Activated CD8-positive, alpha-beta memory T cell treated with anti-CD3 and anti-CD28 coated beads, Interleukin-2, amount 50 U/mL, for 1 hour (primary cell): ENCODE measurements around the gene IL17RC.
"Not testable (repeated sequence)": the region's sequence is repeated elsewhere in the genome, so short reads cannot be mapped to it uniquely, and the experiment has no call there.

Experiments used
- DNase-seq: peaks from one replicate; pipeline ENCODE4 v3.0.0-alpha.2; 2020; ENCODE audit errors: extremely low read depth

Gene IL17RC

DNA sequence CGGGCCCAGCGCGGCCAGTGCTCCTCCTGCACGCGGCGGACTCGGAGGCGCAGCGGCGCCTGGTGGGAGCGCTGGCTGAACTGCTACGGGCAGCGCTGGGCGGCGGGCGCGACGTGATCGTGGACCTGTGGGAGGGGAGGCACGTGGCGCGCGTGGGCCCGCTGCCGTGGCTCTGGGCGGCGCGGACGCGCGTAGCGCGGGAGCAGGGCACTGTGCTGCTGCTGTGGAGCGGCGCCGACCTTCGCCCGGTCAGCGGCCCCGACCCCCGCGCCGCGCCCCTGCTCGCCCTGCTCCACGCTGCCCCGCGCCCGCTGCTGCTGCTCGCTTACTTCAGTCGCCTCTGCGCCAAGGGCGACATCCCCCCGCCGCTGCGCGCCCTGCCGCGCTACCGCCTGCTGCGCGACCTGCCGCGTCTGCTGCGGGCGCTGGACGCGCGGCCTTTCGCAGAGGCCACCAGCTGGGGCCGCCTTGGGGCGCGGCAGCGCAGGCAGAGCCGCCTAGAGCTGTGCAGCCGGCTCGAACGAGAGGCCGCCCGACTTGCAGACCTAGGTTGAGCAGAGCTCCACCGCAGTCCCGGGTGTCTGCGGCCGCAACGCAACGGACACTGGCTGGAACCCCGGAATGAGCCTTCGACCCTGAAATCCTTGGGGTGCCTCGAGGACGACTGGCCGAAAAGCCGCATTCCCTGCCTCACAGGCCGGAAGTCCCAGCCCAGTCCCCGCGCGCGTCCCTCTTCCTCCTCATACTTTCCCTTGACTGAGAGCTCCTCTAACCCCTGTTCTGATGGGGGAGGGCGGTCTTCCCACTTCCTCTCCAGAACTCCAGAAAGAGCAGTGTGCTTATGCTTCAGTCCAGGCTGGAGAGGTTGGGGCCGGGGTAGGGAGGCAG, 1.4 kb upstream of the IL17RC start:
- no peak for DNase-seq

DNA sequence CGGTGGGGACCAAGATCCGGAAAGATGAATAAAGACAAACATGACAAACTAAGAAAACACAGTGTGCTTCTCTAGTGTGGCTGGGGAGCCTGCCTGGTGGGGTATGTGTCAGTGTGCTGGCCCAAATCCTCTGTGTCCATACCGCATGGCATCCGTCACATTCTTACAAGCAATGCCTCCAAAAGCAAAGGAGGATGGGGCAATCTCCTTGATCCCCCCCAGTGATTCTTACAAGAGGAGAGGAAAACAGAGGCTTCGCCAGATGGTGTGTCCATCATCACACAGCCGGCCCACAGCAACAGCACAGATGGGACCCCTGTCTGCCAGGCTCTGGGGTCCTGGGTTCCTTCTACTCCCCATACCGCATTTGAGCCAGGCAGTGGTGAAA, 558 bp upstream of the IL17RC start:
- no peak for DNase-seq

DNA sequence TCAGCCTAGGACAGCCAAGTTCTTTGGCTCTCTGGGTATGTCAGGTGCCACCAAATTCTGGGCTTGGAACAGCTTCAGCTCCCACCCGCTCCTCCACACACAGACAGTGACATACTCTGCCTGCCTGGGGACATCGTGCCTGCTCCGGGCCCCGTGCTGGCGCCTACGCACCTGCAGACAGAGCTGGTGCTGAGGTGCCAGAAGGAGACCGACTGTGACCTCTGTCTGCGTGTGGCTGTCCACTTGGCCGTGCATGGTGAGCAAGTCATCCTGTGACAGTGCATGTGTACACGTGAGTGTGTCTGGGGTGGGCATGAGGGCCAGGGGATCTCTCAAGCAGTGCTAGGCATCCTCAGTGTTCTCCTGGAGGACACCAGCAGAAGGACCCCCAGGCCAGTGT, 922 bp downstream of the IL17RC start:
- DNase-seq: no peak

DNA sequence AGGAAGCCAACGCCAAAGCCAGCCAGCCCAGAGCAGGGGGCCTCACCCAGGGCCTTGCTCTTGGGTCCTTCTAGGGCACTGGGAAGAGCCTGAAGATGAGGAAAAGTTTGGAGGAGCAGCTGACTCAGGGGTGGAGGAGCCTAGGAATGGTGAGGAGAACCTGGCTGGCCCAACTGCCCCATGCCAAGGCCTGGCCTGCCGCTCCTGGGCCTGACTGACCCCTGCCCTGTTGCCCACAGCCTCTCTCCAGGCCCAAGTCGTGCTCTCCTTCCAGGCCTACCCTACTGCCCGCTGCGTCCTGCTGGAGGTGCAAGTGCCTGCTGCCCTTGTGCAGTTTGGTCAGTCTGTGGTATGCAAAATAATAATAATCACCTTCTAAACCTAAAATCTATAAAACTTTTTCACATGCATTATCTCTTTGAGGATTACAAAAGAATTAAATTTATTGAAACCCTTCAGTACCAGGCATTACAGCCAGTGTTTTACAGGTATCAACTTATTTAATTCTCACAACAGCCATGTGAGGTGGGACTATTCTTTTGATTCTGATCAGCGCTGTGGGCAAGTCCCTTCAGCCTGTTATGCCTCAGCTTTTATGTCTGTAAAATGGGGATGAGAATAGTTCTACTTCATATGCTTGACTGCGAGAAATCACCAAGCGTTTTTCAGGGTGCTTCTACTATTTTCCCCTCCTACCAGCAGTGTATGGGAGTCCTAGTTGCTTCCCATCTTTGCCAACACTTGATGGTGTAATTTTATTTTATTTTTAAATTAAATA, 1.6 kb downstream of the IL17RC start:
- DNase-seq: no peak

DNA sequence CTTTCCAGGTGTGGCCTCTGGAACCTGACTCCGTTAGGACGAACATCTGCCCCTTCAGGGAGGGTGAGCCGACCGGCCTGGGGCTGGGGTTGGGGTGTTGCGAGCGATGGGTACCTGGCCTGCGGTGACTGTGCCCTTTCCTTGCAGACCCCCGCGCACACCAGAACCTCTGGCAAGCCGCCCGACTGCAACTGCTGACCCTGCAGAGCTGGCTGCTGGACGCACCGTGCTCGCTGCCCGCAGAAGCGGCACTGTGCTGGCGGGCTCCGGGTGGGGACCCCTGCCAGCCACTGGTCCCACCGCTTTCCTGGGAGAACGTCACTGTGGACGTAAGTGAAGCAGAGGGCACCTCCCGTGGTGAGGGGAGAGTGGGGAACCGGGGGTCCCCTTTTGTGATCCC, 11.3 kb downstream of the IL17RC start:
- no peak for DNase-seq

DNA sequence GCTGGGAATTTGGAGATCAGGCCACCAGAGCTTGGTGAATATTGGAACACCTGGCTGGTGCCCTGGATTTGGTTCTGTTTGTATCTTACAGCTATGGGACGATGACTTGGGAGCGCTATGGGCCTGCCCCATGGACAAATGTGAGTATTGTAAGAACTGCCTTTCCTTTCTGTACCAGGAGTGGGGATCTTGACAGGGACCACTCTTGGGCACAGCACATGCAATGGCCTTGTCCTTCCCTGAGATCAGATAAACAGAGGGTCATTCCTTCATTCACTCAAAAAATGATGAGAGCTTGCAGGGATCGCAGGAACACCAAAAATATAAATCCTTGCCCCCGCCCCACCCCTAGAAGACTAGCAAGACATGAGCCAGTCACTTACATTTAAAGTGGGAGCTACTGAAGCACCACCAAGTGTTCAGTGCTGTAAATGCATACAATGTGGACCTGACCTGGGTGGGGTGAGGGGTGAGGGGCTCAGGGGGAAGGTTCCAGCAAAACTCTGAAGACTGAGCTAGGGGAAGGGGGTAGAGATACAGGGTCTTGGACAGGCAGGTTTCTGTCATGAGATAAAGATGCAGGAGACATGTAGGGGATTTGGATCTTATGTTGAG, 14.0 kb downstream of the IL17RC start:
- DNase-seq: no peak

DNA sequence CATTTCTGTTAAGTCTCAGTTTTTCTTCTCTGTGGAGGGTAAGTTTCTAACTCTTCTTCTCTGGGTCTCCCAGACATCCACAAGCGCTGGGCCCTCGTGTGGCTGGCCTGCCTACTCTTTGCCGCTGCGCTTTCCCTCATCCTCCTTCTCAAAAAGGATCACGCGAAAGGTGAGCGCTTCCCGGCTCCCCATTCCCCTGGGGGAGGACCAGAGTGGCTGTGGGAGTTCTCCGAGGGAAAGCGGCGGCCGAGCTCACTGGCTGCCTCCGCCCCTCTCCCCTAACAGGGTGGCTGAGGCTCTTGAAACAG, 15.6 kb downstream of the IL17RC start:
- DNase-seq: no peak

DNA sequence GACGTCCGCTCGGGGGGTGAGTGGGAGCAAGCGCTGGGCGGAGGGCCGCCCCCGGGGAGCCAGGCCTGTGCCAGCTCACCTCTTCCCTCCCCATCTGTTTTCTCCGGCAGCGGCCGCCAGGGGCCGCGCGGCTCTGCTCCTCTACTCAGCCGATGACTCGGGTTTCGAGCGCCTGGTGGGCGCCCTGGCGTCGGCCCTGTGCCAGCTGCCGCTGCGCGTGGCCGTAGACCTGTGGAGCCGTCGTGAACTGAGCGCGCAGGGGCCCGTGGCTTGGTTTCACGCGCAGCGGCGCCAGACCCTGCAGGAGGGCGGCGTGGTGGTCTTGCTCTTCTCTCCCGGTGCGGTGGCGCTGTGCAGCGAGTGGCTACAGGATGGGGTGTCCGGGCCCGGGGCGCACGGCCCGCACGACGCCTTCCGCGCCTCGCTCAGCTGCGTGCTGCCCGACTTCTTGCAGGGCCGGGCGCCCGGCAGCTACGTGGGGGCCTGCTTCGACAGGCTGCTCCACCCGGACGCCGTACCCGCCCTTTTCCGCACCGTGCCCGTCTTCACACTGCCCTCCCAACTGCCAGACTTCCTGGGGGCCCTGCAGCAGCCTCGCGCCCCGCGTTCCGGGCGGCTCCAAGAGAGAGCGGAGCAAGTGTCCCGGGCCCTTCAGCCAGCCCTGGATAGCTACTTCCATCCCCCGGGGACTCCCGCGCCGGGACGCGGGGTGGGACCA, 16.1 kb downstream of the IL17RC start:
- DNase-seq: peak; percentile 63

DNA sequence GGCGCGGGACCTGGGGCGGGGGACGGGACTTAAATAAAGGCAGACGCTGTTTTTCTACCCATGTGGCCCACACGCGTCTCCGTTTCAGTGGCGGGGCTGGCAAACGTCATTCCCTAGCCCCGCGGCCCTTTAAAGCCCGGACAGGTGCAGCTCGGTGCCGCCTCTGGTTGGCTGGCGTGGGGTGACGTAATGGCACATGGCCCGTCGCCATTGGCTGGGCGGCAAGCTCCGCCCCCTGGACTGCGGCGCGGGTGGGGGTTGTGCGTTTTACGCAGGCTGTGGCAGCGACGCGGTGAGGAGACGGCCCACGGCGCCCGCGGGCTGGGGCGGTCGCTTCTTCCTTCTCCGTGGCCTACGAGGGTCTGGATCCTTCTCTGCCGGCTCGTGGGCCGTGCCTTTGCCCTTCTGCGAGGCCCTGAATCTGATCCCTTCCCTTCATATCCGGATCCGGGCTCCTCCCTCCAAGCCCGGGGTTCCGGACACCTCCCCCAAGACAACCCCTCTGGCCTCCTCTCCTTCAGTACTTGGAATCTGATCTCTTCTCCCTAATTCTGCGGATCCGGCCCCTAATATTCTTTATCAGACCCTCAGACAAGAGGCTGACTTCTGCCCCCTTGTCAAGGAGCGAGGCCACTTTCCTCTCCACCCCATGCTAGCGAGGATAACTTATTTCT, 16.8 kb downstream of the IL17RC start, which contains the start of gene CRELD1:
Gene CRELD1 (plus strand): TSS at position 274 of the 674 bp plus-strand sequence. CDS start 605 bp downstream, outside the sequence.
- peak; percentile 92 for DNase-seq

DNA sequence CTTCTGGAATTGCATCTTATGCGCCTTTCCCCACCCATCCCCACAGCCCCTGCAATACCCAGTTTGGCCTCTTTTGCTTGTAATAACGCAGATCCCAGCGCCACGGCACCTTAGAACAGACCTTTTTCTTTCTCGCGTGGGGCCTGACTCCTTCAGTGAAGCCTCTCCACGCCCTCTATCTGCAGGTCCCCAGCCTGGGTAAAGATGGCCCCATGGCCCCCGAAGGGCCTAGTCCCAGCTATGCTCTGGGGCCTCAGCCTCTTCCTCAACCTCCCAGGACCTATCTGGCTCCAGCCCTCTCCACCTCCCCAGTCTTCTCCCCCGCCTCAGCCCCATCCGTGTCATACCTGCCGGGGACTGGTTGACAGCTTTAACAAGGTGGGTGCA, 17.3 kb downstream of the IL17RC start:
- peak; percentile 22 for DNase-seq

DNA sequence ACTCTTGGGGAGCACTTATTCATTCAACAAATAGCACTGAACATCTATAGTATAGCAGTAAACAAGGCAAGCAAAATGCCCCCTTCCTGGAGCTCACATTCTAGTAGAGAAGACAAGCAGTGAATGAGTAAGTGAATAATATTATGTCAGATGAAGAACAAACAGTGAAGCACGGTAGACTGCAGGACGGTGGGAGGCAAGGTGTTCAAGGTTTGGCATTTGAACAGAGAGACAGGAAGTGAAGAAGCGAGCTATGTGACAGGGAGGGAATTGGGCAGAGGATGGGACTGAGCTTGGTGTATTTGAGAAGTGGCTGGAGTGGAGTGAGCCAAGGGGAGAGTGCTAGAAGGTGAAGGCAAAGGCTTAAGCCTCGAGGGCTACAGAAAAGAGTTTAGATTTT, 18.1 kb downstream of the IL17RC start:
- DNase-seq: no peak

DNA sequence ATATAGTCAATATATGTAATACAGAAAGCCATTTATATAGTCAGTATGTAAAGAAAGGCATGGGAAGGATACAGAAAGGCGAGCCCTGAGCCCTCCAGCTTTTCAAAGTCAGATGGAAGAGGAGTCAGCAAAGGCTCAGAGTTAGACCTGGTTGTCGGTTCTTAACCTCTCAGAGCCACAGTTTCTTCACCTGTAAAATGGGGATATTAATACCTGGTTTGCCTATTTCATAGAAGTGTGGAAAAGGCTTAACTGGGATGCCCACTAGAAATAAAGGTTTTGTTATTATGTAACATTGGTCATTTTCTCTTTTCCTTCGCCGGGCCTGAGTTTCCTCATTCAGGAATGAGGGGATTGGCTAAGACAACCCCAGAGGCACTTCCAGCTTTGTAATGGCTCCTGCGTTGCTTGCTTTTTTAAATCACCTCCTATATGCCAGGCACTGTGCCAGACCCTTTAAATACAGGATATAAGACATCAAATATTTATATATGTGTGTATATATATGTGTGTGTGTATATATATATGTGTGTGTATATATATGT, 19.1 kb downstream of the IL17RC start:
- no peak for DNase-seq

DNA sequence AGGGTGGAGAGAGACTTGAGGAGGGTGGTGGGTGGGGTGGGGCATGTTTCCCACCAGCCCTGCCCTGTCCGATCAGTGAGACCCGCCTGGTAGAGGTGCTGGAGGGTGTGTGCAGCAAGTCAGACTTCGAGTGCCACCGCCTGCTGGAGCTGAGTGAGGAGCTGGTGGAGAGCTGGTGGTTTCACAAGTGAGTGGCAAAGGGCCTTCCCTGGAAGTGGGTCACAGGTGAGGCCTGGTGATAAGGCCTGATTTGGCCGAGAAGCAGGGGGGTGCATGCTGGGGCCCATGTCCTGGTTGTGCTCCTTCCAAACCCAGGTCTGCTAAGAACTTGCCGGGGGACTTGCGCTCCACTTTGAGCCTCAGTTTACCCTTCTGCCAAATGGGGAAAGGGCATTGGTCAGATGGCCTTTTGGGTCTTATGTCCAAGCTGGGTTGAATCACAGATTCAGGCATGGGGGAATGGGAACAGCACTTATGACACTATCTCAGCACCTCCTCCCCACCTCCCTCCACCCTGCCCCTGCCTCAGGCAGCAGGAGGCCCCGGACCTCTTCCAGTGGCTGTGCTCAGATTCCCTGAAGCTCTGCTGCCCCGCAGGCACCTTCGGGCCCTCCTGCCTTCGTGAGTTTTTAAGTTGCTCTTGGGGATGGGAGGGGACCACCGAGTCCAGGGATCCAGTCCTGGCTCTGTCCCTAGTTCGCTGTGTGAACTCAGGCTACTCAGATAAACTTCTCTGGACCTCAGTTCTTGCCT, 20.8 kb downstream of the IL17RC start:
- no peak for DNase-seq

DNA sequence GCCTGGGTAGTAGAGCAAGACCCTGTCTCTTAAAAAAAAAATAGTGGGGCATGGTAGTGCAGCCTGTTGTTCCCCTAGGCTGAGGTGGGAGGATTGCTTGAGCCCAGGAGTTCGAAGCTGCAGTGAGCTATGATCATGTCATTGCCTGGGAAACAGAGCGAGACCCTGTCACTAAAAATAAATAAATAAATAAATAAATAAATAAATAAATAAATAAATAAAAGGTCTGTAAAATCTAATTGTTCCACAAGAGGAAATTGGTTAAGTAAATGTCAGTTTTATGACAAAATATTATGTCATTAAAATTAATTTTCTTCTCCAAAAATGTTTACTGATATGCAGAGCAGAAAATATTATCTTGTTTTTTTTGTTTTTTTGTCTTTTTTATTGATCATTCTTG, 22.1 kb downstream of the IL17RC start:
- DNase-seq: no peak

DNA sequence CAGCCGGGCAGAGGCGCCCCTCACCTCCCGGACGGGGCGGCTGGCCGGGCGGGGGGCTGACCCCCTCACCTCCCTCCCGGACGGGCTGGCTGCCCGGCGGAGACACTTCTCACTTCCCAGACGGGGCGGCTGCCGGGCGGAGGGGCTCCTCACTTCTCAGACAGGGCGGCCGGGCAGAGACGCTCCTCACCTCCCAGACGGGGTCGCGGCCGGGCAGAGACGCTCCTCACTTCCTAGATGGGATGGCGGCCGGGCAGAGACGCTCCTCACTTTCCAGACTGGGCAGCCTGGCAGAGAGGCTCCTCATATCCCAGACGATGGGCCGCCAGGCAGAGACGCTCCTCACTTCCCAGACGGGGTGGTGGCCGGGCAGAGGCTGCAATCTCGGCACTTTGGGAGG, 23.0 kb downstream of the IL17RC start:
- not testable (repeated sequence) for DNase-seq

DNA sequence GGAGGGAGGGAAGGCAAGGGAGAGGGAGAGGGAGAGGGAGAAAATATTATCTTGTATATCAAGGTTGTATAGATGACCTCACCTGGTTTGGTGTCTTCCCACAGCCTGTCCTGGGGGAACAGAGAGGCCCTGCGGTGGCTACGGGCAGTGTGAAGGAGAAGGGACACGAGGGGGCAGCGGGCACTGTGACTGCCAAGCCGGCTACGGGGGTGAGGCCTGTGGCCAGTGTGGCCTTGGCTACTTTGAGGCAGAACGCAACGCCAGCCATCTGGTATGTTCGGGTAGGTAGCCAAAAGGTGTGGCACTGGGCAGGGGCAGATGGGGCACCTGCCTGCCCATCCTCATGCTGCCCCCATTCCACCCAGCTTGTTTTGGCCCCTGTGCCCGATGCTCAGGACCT, 23.8 kb downstream of the IL17RC start:
- DNase-seq: no peak

DNA sequence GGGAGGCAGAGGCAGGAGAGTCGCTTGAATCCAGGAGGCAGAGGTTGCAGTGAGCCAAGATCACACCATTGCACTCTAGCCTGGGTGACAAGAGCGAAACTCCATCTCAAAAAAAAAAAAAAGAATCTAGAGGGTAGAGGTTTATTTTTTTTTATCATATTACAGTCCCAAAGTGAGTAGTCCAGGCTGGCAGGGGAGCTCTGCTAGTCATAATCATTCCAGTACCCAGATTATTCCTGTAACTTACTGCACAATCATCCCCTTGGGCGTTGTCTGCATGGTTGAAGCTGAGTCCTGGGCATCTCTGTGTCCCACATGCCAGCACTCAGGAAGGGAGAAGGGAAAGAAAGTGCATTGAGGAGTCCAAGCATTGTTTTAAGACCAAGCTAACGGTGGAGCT, 25.3 kb downstream of the IL17RC start:
- no peak for DNase-seq

DNA sequence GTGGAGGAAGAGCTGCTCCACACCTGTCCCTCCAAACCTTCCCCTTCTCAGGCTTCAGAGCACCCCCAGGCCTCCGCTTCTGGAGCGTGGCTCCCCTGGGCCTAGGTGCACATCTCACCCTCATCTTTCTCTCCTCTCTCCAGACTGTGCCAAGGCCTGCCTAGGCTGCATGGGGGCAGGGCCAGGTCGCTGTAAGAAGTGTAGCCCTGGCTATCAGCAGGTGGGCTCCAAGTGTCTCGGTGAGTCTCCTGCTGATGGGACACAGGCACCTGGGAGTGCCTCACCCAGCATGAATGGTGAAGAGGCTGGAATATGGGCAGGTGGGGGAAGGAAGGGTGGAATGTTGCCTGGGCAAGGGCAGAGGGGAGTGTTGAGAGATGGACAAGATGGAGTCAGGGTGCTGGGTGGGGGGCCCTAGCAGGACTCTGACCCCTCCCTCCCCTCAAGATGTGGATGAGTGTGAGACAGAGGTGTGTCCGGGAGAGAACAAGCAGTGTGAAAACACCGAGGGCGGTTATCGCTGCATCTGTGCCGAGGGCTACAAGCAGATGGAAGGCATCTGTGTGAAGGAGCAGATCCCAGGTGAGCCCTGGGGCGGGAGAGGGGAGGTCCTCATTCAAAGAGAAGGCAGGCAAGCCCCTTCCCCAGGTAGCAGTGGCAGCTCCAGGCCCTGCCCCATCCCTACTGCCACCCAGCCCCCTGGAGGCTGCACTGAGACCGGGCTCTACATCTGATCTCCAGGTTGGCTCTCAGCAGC, 26.2 kb downstream of the IL17RC start:
- DNase-seq: no peak

DNA sequence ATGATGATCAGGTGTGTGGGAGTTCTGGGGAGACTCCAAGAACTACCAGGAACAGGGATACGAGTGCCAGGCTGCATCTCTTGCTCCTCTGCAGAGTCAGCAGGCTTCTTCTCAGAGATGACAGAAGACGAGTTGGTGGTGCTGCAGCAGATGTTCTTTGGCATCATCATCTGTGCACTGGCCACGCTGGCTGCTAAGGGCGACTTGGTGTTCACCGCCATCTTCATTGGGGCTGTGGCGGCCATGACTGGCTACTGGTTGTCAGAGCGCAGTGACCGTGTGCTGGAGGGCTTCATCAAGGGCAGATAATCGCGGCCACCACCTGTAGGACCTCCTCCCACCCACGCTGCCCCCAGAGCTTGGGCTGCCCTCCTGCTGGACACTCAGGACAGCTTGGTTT, 27.4 kb downstream of the IL17RC start:
- DNase-seq: no peak

DNA sequence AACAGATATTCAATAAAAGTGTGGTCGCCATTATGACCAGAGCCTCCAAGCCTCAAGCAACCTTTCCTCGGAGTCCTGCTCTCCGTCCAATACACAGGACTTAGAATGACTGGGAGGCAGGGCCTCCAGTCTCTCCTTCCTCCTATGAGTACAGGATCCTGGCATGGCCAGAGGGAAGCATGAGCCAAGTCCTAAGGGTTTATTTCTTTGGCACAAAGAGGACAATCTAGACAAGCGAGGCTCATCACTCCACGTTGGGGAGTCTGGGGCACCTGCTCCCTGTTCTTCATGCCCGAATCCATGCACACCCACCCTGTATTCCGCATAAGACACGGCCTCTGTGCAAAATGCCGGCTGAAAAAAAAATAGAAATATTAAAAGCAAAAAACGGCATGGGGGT, 28.5 kb downstream of the IL17RC start:
- DNase-seq: no peak
